ENCODE data around the gene ANKRD29. TPM values are rescaled to one million over a fixed set of nuclear protein-coding genes. Genes with fewer than 3 reads are reported as not detected.

The ANKRD29 gene
- total and polyA plus RNA-seq, 9 of the 15 experiments (the other 6 are each of a cell fraction or from before 2014, with no cell fraction given): 0.36 TPM; not detected in 8

DNA sequence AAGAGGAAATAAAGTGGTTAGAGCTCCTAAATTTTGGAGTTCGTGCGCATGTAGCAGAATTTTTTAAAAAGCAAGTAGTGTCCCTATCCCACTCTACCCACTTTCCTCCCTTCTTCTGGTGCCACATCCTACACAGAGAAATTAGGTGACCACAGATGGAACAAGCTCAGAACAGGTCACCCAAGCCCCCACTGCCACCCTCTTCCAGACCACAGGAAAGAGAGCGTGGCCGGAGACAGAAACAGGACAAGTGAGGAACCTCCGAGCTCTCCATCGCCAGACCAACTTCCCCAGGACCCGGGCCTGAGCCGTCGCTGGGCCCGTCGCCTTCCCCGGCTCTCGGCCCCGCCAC lies 76.8 kb downstream of the ANKRD29 start (continued):
- TF ChIP-seq, protein P1, sequence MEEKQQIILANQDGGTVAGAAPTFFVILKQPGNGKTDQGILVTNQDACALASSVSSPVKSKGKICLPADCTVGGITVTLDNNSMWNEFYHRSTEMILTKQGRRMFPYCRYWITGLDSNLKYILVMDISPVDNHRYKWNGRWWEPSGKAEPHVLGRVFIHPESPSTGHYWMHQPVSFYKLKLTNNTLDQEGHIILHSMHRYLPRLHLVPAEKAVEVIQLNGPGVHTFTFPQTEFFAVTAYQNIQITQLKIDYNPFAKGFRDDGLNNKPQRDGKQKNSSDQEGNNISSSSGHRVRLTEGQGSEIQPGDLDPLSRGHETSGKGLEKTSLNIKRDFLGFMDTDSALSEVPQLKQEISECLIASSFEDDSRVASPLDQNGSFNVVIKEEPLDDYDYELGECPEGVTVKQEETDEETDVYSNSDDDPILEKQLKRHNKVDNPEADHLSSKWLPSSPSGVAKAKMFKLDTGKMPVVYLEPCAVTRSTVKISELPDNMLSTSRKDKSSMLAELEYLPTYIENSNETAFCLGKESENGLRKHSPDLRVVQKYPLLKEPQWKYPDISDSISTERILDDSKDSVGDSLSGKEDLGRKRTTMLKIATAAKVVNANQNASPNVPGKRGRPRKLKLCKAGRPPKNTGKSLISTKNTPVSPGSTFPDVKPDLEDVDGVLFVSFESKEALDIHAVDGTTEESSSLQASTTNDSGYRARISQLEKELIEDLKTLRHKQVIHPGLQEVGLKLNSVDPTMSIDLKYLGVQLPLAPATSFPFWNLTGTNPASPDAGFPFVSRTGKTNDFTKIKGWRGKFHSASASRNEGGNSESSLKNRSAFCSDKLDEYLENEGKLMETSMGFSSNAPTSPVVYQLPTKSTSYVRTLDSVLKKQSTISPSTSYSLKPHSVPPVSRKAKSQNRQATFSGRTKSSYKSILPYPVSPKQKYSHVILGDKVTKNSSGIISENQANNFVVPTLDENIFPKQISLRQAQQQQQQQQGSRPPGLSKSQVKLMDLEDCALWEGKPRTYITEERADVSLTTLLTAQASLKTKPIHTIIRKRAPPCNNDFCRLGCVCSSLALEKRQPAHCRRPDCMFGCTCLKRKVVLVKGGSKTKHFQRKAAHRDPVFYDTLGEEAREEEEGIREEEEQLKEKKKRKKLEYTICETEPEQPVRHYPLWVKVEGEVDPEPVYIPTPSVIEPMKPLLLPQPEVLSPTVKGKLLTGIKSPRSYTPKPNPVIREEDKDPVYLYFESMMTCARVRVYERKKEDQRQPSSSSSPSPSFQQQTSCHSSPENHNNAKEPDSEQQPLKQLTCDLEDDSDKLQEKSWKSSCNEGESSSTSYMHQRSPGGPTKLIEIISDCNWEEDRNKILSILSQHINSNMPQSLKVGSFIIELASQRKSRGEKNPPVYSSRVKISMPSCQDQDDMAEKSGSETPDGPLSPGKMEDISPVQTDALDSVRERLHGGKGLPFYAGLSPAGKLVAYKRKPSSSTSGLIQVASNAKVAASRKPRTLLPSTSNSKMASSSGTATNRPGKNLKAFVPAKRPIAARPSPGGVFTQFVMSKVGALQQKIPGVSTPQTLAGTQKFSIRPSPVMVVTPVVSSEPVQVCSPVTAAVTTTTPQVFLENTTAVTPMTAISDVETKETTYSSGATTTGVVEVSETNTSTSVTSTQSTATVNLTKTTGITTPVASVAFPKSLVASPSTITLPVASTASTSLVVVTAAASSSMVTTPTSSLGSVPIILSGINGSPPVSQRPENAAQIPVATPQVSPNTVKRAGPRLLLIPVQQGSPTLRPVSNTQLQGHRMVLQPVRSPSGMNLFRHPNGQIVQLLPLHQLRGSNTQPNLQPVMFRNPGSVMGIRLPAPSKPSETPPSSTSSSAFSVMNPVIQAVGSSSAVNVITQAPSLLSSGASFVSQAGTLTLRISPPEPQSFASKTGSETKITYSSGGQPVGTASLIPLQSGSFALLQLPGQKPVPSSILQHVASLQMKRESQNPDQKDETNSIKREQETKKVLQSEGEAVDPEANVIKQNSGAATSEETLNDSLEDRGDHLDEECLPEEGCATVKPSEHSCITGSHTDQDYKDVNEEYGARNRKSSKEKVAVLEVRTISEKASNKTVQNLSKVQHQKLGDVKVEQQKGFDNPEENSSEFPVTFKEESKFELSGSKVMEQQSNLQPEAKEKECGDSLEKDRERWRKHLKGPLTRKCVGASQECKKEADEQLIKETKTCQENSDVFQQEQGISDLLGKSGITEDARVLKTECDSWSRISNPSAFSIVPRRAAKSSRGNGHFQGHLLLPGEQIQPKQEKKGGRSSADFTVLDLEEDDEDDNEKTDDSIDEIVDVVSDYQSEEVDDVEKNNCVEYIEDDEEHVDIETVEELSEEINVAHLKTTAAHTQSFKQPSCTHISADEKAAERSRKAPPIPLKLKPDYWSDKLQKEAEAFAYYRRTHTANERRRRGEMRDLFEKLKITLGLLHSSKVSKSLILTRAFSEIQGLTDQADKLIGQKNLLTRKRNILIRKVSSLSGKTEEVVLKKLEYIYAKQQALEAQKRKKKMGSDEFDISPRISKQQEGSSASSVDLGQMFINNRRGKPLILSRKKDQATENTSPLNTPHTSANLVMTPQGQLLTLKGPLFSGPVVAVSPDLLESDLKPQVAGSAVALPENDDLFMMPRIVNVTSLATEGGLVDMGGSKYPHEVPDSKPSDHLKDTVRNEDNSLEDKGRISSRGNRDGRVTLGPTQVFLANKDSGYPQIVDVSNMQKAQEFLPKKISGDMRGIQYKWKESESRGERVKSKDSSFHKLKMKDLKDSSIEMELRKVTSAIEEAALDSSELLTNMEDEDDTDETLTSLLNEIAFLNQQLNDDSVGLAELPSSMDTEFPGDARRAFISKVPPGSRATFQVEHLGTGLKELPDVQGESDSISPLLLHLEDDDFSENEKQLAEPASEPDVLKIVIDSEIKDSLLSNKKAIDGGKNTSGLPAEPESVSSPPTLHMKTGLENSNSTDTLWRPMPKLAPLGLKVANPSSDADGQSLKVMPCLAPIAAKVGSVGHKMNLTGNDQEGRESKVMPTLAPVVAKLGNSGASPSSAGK (IDR thresholded peaks at IDR 0.05): no peak
- TF ChIP-seq TOE1 (IDR thresholded peaks at IDR 0.05; ENCODE audit: borderline replicate concordance) (no peak), TOE1 (CRISPR knock-in tag; IDR thresholded peaks at IDR 0.05; ENCODE audit: borderline replicate concordance, low read depth) (no peak), HDAC6 (IDR thresholded peaks at IDR 0.05; ENCODE audit: low read depth, low read length) (no peak), LEF1 (IDR thresholded peaks at IDR 0.05) (no peak), ERF (CRISPR knock-in tag; IDR thresholded peaks at IDR 0.05) (0 out of 2 replicates have a peak, but pooled peaks have one; percentile 55), NBN (IDR thresholded peaks at IDR 0.05; ENCODE audit: low read depth) (no peak; the same call in 1 of the 2 replicates), SMAD1 (IDR thresholded peaks at IDR 0.05; ENCODE audit: low read depth, low read length, partially characterized antibody) (no peak), TARDBP (IDR thresholded peaks at IDR 0.05) (no peak), SMARCC2 (IDR thresholded peaks at IDR 0.05; ENCODE audit: low read depth) (no peak), NFE2 (IDR thresholded peaks at IDR 0.05; ENCODE audit: low read depth) (no peak), NR4A1 (CRISPR knock-in tag; IDR thresholded peaks at IDR 0.05) (0 out of 2 replicates have a peak, but pooled peaks have one; percentile 15), NR4A1 (tag; IDR thresholded peaks at IDR 0.05) (no peak), ZNF274 (IDR thresholded peaks at IDR 0.05; ENCODE audit: borderline replicate concordance, low read depth, low read length) (no peak)
- TF ChIP-seq, protein P2, sequence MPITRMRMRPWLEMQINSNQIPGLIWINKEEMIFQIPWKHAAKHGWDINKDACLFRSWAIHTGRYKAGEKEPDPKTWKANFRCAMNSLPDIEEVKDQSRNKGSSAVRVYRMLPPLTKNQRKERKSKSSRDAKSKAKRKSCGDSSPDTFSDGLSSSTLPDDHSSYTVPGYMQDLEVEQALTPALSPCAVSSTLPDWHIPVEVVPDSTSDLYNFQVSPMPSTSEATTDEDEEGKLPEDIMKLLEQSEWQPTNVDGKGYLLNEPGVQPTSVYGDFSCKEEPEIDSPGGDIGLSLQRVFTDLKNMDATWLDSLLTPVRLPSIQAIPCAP (CRISPR knock-in tag; IDR thresholded peaks at IDR 0.05; ENCODE audit: borderline replicate concordance): no peak
- TF ChIP-seq, protein P3, sequence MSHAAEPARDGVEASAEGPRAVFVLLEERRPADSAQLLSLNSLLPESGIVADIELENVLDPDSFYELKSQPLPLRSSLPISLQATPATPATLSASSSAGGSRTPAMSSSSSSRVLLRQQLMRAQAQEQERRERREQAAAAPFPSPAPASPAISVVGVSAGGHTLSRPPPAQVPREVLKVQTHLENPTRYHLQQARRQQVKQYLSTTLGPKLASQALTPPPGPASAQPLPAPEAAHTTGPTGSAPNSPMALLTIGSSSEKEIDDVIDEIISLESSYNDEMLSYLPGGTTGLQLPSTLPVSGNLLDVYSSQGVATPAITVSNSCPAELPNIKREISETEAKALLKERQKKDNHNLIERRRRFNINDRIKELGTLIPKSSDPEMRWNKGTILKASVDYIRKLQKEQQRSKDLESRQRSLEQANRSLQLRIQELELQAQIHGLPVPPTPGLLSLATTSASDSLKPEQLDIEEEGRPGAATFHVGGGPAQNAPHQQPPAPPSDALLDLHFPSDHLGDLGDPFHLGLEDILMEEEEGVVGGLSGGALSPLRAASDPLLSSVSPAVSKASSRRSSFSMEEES (CRISPR knock-in tag; IDR thresholded peaks at IDR 0.05): no peak
